M059J (cell line): Measurements from ENCODE around the gene HMGXB3. TPM values are rescaled to one million over a fixed set of nuclear protein-coding genes. Genes with fewer than 3 reads are reported as not detected.

Experiments used
- DNase-seq: peaks from one replicate; pipeline ENCODE4 v3.0.0-alpha.2; 2012; ENCODE audit warnings: low read depth
- total RNA-seq: library from RNA; depleted of rRNA; stranded (reverse); fragments of >200 nt; shearing (Covaris generic); gene quantifications from 2 replicates; pipeline ENCODE4 v1.2.3, GENCODE V29; 2014

The HMGXB3 gene
- total RNA-seq, 1 experiment from 2014 or later: 51.2 TPM

DNA sequence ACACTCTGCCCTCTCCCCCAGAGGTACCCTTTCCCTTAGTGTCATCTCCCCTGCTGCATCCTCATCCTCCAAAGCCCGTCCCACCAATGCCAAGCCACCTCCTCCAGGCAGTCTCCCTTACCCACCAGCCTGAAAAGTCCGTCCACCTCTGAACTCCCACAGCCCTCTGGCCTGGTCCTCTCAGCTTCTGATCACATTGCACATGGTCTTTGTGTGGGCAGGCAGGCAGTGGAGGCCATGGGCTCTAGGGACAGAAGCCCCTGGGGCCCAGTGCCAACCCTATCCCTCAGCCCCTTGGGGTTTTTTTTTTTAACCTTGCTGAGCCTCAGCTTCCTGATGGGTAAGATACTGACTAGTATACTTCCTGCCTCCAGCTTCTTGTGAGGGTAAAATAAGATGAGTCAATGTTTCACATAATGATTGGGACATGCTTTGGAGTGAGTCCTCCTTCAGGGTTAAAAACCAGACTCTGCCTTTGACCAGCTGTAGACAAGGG is 66.4 kb downstream of the HMGXB3 start:
- peak; percentile 88 for DNase-seq

DNA sequence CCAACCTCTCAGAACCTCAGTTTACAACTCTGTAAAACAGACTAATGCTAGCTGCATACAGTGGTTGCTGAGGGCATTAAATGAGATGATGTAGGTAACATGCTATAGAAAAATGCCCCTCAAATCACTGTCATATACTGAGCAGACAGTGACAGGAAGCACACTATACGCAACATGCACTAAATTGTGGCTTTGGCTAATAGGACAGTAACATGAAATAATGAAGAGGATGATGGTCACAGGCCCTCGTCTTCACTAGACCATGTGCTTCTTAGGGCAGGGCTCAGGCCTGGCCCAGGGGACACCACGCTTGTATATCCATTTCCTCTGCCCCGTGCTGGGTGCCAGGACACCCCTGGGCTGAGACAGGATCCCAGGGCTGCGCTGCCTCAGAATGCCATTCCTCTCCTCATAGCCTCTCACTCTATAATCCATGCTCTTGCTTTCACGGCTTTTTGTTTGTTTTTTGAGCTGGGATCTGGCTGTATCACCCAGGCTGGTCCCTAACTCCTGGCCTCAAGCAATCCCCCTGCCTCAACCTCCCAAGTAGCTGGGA is 66.9 kb downstream of the HMGXB3 start:
- no peak for DNase-seq

DNA sequence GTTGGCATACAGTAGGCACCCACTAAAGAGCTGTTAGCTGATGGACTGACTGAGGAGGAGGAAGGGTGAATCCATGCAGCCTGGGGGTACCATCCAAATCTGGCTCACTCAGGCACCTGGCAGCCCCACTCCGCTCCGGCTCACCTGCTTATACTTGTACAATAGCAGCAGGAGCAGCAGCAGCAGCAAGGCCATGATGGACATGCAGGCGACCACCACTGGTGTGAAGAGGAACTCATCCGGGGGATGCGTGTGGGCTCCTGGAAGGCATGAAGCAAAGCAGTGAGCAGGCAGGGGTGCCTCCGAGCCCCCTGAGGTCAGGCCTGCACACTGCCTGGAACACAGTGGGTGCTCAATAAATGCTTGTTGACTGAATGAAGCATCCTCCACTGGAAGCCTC is 67.5 kb downstream of the HMGXB3 start:
- DNase-seq: no peak

DNA sequence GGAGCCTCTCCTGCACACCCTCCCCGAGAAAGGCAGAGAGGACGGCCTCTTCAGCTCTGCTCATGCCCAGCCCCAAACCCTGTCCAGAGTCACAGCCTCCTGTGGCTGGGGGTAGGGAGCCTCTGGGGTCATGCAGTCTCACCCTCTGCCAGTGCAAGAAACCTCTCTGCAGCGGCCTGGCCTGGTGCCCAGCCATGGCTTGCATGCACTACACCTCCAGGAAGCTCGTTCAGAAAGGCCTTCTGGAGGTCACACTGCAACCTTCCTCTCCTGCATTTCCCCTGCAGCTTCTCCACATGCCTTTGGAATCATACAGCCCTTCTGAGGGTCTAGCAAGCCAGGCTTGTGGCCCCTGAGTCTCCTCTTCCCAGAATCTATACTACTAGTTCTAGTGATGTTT is 67.9 kb downstream of the HMGXB3 start:
- DNase-seq: peak; percentile 75

DNA sequence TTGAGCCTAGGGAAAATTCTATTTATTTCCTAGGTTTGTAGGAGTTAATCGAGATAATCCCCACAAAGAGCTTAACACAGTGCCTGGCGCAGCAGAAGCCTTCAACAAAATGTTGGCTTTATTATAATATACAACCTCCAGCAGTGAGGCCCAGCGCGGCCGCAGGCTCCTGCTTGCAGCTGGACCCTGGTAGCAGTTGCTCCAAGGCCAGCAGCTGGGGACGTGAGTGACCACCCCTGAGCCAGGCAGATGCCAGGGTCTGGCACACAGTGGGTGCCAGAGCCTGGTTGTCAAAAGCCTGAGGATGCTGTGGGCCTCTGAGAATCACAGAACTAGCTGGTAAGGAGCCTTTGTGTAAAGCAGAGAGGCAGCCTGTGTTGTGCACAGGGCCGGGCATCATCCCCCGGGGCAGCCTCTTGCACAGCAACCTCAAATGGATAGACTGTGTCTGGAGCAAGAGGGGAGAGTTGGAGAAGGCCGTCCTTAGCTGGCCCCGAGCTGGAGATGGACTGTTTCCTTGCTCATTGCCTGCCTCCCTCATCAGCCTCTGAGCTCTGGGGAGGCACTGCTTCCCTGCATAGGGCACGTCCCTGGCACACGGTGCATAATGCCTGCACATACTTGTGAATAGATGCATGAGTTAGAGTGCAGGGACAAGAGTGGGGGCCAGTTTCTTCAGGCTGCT is 68.6 kb downstream of the HMGXB3 start:
- no peak for DNase-seq

DNA sequence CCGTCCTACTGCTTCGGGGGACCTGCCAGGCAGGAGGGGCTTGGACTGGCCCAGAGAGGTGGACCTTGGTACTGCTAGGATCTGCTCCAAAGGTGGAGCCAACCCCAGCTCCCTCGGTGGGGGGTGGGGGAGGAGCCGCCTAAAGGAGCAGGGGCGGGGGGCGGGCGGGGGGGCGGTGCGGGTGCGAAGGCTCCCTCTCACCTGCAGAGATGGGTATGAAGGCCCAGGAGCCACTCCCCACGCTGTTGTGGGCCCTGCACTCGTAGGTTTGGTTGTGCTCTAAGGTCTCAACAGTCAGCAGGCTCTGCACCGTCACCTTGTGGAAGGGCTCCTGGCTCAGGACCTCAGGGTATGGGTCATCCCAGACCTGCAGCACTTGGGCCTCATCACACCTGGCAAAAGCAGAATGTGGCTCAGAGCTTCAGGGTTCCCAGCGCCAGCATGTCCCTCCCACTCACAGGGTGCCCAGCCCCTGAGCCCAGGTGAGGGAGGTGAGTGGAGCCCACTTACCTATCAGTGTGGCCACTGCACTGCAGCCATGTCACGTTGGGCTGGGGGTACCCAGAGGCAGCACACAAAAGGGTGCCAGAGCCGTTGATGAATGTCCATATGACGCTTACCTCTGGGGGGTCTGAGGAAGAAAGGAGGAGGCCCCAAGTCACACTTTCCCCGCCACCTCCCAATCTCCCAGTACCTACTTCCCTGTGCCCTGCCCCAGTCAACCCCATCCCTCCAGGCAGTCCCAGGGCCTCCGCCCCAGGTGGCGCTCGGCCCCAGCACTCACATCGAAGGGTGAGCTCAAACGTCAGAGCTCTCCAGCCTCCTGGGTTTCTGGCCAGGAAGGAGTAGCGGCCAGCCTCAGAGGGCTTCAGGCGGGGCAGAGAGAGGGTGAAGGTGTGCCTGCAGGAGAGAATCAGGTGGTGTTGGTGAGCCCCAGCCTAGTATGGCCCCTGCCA is 69.4 kb downstream of the HMGXB3 start:
- DNase-seq: no peak

DNA sequence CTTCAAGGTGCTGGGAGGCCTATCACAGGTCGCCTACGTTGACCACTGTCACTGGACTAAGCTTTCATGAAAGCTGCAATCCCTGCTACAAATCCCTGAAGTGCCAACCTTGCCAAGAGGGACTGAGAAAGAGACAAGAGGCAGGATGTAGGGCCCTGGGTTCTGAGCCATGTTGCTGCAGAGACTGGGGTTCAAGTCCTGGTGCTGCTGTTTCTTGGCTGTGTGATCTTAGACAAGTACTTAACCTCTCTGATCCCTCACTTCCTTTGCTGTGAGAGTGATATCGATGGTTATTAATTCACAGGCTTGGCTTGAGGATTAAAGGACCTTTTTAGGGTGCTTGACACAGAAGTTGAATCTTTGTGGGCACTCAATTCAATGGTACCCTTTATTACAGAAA is 70.3 kb downstream of the HMGXB3 start:
- DNase-seq: no peak

DNA sequence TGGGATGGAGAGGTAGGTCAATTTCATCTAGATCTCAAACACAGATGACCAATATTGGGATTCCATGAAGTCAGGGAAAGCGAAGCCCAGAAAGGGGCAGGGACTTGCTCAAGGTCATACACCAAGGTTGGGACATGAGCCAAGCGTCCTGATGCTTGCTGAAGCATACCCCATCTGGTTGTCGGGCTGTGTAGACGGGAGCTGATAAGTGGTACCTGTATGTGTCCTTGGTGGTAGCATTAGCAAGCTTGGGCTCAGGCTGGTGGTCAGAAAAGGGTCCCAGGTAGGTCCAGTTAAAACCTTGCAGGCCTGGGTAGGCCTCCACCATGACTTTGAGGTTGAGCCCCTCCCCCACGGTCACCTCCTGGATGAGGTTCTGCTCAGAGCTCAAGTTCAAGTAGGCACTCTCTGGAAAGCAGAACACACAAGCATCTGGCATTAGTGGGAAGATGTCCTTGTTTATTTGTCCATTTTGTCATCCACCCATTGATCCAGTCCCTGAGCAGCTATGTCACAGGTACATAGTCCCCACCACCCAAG is 72.6 kb downstream of the HMGXB3 start:
- DNase-seq: no peak

DNA sequence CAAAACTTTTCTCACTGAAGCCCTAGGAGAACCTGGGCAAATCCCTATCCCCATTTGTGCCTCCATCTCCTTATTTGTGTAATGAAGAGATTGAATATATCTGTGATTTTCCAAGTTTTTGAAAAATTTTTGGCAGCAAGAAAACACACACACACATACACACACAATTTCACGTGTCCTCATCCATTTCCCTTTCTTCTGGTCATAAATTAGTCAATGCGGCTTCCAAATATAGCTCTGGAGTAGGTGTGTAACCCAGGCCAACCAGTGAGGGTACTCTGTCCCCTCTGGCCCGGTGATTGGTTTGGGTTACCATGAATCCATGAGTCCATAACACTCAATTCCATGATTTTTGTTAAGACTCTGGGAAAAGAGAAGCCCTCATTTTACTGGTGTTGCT is 73.1 kb downstream of the HMGXB3 start:
- DNase-seq: no peak

DNA sequence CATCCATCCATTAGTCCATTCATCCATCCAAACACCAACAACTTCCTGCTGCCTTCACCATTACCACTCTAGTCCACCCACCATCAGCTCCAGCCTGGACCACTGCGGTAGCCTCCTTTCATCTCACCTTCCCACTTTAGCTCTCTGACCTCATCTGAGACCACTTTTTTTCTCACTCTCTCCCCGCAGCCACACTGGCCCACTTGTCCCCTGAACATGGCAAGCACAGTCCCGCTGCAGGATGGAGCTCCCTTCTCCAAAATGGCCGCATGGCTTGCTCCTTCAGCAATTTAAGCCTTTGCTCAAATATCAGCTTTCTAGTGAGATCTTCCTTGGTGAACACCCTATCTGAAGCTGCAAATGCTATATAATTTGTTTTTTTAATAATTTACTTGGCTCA is 74.7 kb downstream of the HMGXB3 start:
- DNase-seq: no peak

DNA sequence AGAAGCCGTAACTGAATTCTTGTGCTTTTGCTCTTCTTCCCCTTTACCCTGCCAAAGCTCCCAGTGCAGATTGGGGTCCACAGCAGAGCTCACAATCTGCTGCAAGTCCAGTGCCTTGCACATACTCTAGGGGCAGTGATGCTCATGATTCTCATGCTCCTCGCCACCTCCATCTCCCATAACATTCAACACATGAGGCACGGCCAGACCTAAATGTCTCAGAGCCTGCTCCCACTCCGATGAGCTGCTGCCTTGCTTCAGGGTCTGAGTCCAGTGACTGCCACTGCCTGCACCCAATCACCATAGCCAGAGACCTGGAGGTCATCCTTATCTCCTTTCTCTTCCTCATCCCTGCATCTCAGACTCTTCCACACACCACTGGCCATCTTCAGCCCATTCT is 75.3 kb downstream of the HMGXB3 start:
- no peak for DNase-seq

DNA sequence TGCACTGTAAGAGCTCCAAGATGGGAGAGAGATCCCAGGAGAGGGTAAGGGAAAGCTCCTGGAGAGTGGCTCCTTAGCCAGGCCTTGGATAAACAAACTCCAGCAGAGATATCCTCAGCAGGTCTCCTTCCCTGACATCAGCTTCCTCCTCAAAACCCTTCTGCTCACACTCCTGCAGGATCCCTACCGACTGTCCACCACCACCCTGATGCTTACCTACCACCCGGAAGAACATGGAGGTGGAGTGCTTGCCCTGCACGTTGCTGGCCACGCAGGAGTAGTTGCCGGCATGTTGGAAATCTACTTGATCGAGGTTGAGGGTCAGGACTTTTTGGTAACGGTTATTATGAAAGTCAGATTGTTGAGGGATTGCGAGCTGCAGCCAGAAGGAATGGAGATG is 76.5 kb downstream of the HMGXB3 start:
- DNase-seq: no peak

DNA sequence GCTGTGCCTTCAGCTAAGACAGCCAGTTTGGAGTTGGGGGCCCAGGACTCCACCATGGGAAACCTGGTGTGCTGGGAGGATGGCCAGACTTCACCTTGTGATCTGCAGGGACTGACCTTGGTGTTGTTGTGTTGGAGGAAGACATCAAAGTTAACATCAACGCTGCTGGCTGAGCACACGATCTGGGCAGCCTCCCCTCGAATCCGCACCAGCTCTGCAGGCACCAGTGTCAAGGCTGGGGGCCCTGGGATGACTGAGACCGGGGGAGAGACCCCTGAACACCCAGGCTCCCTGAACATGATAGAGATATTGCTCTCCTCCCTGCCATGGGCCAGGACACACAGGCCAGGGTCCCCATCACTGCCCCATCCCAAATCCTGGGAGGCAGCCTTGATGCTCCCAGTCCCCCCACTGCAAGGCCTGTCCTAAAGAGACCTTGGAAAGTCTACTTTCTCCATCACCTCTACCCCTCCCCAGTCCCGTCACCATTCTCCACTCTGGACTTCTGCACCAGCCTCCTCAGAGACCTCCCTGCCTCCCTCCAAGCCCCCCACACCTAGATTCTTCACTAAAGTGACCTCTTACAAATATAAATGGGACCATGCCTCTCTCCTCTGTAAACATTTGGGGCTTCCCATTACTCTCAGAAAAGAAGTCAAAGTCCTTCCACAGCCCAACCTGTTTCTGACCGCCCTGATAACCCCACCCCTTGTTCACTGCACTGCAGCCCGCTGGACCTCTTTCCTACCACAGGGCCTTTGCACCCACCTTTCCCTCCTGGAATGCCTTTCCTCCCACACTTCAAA is 77.7 kb downstream of the HMGXB3 start:
- DNase-seq: no peak

DNA sequence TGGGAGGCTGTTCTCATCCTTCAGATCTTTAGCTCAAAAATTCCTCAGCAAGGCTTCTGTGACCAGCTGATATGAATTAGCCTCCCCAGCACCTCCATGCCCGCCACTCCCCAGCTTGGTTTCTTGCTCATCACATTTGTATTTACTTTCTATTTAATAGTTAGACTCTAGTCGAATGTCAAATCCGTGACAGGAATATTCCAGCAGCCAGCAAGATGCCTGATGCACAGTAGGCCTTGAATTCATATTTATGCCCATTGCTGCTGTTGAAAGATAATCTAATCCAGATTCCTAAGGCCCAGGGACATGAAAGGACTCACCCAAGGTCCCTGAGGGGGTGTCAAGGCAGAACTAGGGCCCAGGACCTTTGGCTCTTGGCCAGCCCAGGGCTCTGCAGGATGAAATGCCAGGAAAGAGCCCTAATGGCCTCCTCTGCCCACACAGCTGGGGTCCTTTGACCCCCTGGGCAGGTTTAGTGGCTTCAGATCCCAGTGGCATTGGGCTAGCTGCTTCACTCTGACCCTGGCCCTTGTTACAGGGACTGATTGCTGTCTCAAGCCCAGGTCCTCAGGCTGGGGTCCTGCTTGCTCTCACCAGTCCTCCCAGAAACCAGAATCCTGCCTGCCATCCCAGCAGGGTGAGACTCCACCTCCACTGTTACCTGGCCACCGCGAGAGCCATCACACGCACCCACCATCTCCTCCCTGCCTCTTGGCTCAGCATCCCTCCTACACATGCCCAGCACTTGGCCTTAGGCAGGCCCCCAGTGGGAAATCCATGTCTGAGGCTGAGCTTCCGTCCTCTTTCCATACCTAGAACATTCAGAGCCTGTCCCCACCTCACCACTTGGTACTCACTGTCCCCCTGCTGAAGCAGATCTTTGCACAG is 78.5 kb downstream of the HMGXB3 start:
- no peak for DNase-seq

DNA sequence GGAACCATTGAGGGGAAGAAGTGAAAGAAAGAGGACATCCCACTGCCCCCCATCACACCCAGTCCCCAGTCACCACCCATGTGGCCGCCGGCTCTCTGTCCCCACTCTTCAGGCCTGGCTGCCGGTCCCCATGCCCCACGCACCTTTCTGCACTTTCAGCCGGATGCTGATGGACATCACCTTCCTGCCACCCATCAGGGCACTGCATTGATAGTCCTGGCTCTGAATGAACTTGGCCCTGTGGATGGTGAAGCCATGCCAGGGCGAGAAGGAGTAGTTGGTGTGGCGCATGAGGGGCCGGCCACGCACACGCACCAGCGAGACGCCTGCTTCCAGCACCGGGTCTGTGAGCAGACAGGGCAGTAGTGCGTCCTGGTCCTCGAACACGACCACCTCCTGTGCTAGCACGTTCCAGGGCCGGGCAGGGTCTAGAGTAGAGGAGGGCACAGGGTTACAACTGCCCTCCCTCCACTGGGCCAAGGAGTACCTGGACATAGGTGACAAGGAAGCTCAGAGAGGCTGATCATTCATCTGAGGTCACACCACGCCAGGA is 79.4 kb downstream of the HMGXB3 start:
- DNase-seq: no peak

DNA sequence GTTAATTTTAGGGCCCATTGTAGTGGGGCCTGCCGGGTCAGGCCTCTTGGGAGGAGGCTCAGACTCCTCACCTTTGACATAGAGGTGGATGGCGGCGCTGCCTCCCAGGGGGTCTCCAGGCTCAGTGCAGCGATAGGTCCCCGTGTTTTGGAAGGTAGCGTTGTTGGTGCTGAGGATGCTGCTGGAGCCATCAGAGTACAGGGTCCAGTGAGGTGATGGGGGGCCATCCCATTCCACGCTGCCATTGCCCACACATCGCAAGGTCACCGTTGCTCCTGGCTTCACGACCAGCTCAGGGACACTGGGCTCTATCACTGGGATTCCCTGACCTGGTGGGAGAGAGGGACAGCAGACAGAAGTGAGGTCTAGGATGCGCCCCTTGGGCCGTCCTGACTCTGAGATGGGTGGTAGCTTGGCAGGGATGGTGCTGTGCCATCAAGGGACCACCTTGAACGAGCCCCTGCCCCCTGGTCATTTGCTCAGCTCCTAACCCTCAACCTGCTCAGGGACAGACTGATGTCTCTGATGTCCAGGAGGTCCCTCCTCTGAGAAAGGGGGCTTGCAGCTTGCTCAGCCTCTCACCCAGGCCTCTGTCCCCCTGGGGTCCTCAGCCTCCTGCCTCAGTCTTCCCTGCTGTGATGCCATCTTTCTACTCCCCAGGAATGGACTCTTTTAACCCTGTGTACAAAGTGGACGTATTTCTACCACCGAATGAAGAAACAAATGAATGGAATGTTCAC is 80.3 kb downstream of the HMGXB3 start:
- no peak for DNase-seq

DNA sequence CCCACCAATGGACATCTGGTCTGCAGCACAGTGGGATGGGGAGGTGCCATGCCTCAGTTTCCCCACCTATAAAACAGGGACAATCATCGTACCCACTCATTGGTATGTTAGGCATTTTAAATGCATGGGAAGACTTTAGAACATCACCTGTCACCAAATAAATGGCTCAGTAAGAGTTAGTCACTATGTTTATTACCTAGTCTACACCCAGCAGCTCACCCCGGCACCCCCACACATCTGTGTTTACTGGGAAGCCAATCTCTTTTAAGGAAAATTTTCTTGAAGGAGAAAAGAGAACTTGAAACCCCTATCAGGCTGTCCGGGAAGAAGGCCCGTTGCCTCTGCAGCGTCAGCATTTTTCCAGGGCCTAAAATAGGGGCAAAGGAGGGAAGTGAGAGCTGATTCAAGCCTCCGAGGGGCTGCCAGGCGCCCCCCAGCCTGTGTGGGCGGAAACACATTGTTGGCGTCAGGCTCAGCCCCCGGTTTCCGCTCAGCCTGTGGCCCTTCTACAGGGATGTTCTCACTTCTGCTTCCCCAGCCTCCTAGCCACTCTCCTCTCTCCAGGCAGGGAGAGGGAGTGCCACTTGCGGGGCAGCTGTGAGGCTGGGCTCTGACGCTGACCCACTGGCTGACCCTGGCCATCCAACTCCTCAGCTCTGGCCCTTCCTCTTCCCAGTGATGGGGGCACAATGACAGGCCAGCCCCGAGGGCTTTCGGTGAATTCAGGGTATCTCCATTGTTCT is 81.2 kb downstream of the HMGXB3 start:
- no peak for DNase-seq

DNA sequence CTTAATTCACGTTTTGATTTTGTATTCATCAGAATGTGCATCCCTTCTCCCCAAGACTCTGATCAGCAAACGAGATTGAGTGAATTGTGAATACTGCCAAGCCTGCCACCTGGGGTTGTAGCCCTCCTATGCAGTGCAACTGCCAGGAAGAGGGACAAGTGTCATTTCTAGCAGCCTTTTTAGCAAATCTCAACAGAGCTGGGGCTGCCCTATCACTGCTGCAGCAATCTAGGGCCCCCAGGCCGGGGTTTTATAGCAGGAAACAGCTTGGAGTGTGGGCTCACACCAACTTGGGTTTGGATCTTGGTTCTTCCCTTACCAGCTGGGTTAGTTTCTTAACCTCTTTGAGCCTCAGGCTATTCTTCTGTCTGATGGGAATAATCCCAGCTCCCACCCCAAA is 81.8 kb downstream of the HMGXB3 start:
- DNase-seq: no peak

DNA sequence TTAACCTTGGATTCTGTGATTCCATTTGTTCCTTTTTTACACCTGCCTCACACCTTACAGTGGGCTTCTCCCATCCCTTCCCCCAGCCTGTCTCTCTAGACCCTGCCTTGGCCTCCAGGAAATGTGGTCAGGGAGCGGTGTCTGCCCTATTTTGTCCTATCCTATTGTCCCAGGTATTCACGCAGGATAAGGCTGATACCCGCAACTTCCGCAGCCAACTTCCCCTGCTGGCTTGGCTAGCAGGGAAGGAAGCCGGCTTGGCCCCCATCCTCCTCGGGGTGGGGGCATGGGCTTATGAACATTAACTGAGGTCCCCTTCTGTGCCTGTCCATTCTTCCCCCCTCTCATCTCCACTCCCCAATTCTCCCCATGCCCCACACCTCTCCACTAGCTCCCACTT is 82.3 kb downstream of the HMGXB3 start:
- no peak for DNase-seq
